K562 (cell line): Measurements from ENCODE around the gene CRIP3.

Experiments used
- CTCF ChIP-seq, 3 experiments: IDR thresholded peaks in 2 of 3; conservative IDR thresholded peaks in 1 of 3; 2 replicates each; pipeline ENCODE4 v1.5.1; 2011 to 2012; ENCODE audit warnings: low read length in 3 of 3, mild to moderate bottlenecking in 3 of 3, control low read depth in 2 of 3, improper control_type of control experiment in 1 of 3, inconsistent platforms in 1 of 3, low read depth in 1 of 3, mixed read lengths in 1 of 3, moderate library complexity in 1 of 3; ENCODE audit not compliant: insufficient read depth in 2 of 3
- E2F8 ChIP-seq: fragments of 450-650 bp; IDR thresholded peaks from 2 replicates; pipeline ENCODE4 v1.7.1; 2018; ENCODE audit warnings: mild to moderate bottlenecking, low read depth; ENCODE audit not compliant: partially characterized antibody
- ELK1 ChIP-seq: sonication (generic); formaldehyde crosslinking; IDR thresholded peaks from 2 replicates; pipeline ENCODE4 v1.8.1; 2022; ENCODE audit warnings: missing genetic modification reagents
- FOS ChIP-seq: IDR thresholded peaks from 3 replicates; pipeline ENCODE4 v1.6.1; 2011; ENCODE audit not compliant: insufficient read length; ENCODE audit errors: extremely low read depth
- GATAD2A ChIP-seq: fragments of 450-650 bp; IDR thresholded peaks from 2 replicates; pipeline ENCODE4 v1.6.1; 2017
- HMGXB4 ChIP-seq: sonication (generic); formaldehyde crosslinking; IDR thresholded peaks from 2 replicates; pipeline ENCODE4 v1.8.1; 2023; ENCODE audit warnings: mild to moderate bottlenecking, missing genetic modification reagents
- POLR2A ChIP-seq: fragments of 450-650 bp; conservative IDR thresholded peaks from 2 replicates; pipeline ENCODE4 v1.6.1; 2016
- ZNF76 ChIP-seq: fragments of 250-450 bp; sonication (Bioruptor Pico); IDR thresholded peaks from 2 replicates; pipeline ENCODE4 v1.4.0; 2020; ENCODE audit warnings: mild to moderate bottlenecking, moderate library complexity, borderline replicate concordance

GRCh38 chr6:43292341-43292740, 16.3 kb downstream of the CRIP3 start:
- TF ChIP-seq POLR2A (no peak), ZNF76 (CRISPR knock-in tag) (no peak), CTCF (IDR thresholded peaks at IDR 0.05 in 2 of 3, conservative IDR thresholded peaks at IDR 0.05 in 1 of 3; ENCODE audit: insufficient read depth in 2 of 3, low read depth in 1 of 3, low read length in 3 of 3) (no peak), ELK1 (CRISPR knock-in tag) (no peak), FOS (no peak), GATAD2A (no peak), HMGXB4 (CRISPR knock-in tag) (no peak), E2F8 (no peak)
